Measurements from ENCODE around the gene SNRK. TPM values are rescaled to one million over a fixed set of nuclear protein-coding genes. Genes with fewer than 3 reads are reported as not detected.

The SNRK gene
- total and polyA plus RNA-seq, 7 donors, result 10.2 to 47.9 (median 35.1) TPM

GRCh38 chr3:43370293-43370980 is 84.1 kb downstream of the SNRK start:
- no peaks in the 10 kb centered on the region for H3K27me3 ChIP-seq
- intact Hi-C loops (cut with DNase I), result no loop called here
- no peak for TF ChIP-seq EP300 (IDR thresholded peaks at IDR 0.05)
- H3K4me3 ChIP-seq, result no peak overlapping the region
- no peak for DNase-seq
- no peak overlapping the region for H3K27ac ChIP-seq
- H3K9me3 ChIP-seq, result no peaks in the 10 kb centered on the region
- no peaks in the 10 kb centered on the region for H3K4me1 ChIP-seq
- WGBS, 2 donors, result 64 to 77% methylated on average over 6 of the region's 6 CpGs
- peaks cover 0 to 4% (median 0%) of the 10 kb centered on the region in 4 donors for H3K36me3 ChIP-seq

GRCh38 chr3:43371494-43371893 is 85.2 kb downstream of the SNRK start:
- H3K27me3 ChIP-seq, result no peaks in the 10 kb centered on the region
- no peak overlapping the region for H3K27ac ChIP-seq
- H3K4me1 ChIP-seq, result no peaks in the 10 kb centered on the region
- DNase-seq, result no peak
- H3K36me3 ChIP-seq, result no peaks in the 10 kb centered on the region
- no peak for TF ChIP-seq POLR2A (IDR thresholded peaks at IDR 0.05)
- TF ChIP-seq, protein P1, sequence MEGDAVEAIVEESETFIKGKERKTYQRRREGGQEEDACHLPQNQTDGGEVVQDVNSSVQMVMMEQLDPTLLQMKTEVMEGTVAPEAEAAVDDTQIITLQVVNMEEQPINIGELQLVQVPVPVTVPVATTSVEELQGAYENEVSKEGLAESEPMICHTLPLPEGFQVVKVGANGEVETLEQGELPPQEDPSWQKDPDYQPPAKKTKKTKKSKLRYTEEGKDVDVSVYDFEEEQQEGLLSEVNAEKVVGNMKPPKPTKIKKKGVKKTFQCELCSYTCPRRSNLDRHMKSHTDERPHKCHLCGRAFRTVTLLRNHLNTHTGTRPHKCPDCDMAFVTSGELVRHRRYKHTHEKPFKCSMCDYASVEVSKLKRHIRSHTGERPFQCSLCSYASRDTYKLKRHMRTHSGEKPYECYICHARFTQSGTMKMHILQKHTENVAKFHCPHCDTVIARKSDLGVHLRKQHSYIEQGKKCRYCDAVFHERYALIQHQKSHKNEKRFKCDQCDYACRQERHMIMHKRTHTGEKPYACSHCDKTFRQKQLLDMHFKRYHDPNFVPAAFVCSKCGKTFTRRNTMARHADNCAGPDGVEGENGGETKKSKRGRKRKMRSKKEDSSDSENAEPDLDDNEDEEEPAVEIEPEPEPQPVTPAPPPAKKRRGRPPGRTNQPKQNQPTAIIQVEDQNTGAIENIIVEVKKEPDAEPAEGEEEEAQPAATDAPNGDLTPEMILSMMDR (IDR thresholded peaks at IDR 0.05), result no peak
- TF ChIP-seq POLR2AphosphoS5 (IDR thresholded peaks at IDR 0.05), result no peak
- no peak for TF ChIP-seq EP300 (IDR thresholded peaks at IDR 0.05)
- no peaks in the 10 kb centered on the region for H3K9me3 ChIP-seq
- intact Hi-C loops (cut with DNase I), result no loop called here
- no peak overlapping the region for H3K4me3 ChIP-seq
- 91 to 93% methylated on average over 3 of the region's 3 CpGs for WGBS, 2 donors

GRCh38 chr3:43372007-43372740 is 85.8 kb downstream of the SNRK start:
- 95 to 96% methylated on average over 10 of the region's 10 CpGs for WGBS, 2 donors
- TF ChIP-seq POLR2AphosphoS5 (IDR thresholded peaks at IDR 0.05), result no peak
- TF ChIP-seq, protein P1 (IDR thresholded peaks at IDR 0.05), result no peak
- no peak for TF ChIP-seq EP300 (IDR thresholded peaks at IDR 0.05)
- TF ChIP-seq POLR2A (IDR thresholded peaks at IDR 0.05), result no peak
- Histone ChIP-seq H3K4me3 (no peak overlapping the region), H3K4me1 (no peaks in the 10 kb centered on the region), H3K27ac (no peak overlapping the region), H3K9me3 (no peaks in the 10 kb centered on the region), H3K36me3 (no peaks in the 10 kb centered on the region), H3K27me3 (no peaks in the 10 kb centered on the region)
- intact Hi-C loops (cut with DNase I), result no loop called here
- DNase-seq, result no peak

DNA sequence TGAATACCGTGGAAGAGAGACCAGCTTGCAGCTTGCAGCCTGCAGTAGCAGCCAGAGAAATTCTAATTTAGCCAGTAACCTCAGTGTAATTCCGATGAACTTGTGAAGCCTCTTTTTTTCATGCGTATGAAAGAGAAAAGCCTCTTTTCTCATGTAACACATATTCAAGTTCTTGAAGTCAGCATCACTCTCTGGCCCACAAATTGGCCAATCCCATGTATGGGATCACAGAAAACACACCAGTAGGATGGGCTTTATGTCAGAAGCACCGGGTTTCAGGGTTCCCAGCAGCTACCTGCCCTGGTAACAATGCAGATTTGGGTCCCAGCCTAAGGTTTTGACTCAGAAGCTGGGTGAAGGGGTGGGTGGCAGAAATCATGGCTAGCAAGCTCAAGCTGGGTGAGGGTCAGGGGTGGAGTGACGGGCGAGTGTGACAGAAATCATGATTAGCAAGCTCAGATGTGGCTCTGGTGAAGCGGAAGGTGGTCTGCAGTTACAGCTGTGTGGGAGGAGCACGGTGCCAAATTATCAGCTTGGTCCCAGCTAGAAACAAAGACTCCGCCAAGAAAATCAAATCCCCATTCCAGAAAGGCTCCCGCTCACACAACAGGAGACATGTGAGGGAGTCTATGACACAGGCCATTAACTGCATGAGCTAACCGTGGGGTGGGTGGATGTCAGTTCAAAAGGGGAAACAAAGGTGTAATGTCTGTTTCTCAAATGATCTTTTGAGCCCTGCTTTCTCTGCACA is 86.6 kb downstream of the SNRK start:
- H3K4me1 ChIP-seq, result peaks cover 0 to 7% (median 6%) of the 10 kb centered on the region in 4 donors
- no peak for DNase-seq
- 88 to 95% methylated on average over 11 of the region's 11 CpGs for WGBS, 2 donors
- no peak overlapping the region for H3K27ac ChIP-seq
- TF ChIP-seq, protein P1 (IDR thresholded peaks at IDR 0.05), result no peak
- TF ChIP-seq POLR2AphosphoS5 (IDR thresholded peaks at IDR 0.05) (no peak), EP300 (IDR thresholded peaks at IDR 0.05) (no peak), POLR2A (IDR thresholded peaks at IDR 0.05) (no peak)
- H3K9me3 ChIP-seq, result no peaks in the 10 kb centered on the region
- intact Hi-C loops (cut with DNase I), result no loop called here
- no peaks in the 10 kb centered on the region for H3K27me3 ChIP-seq
- H3K4me3 ChIP-seq, result no peak overlapping the region
- H3K36me3 ChIP-seq, result no peaks in the 10 kb centered on the region

DNA sequence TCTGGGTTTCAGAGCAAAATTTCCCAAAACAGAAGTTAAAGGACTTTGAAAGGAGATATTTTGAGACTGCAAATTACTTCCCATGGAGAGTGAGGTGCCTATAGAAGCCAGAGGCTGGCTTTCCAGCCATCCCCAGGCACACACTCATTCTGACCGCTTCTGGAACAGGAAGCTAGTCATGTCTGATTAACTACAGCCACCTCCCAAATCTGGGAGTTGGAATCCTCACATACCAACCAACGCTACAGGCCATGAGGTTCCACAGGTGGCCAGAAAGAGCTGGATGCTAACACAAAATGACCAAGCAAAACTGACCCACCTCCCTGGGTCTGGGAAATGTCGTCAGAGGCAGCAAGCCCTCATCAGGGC is 87.2 kb downstream of the SNRK start:
- intact Hi-C loops (cut with DNase I), result no loop called here
- no peaks in the 10 kb centered on the region for H3K27me3 ChIP-seq
- H3K27ac ChIP-seq, result no peak overlapping the region
- peaks cover 0 to 12% (median 10%) of the 10 kb centered on the region in 4 donors for H3K4me1 ChIP-seq
- DNase-seq, result no peak
- H3K4me3 ChIP-seq, result no peak overlapping the region
- no peaks in the 10 kb centered on the region for H3K9me3 ChIP-seq
- H3K36me3 ChIP-seq, result no peaks in the 10 kb centered on the region
- TF ChIP-seq, protein P1 (IDR thresholded peaks at IDR 0.05), result no peak
- TF ChIP-seq POLR2A (IDR thresholded peaks at IDR 0.05), result no peak
- no peak for TF ChIP-seq EP300 (IDR thresholded peaks at IDR 0.05)
- no peak for TF ChIP-seq POLR2AphosphoS5 (IDR thresholded peaks at IDR 0.05)
- WGBS, 2 donors, result 93 to 95% methylated on average over 3 of the region's 3 CpGs
